B cell (primary cell): Measurements from ENCODE around the gene RPL34. TPM values are rescaled to one million over a fixed set of nuclear protein-coding genes. Genes with fewer than 3 reads are reported as not detected.

Experiments used
- ATAC-seq: fragments of 200-7000 bp; cut with Tn5 transposase; one replicate; pipeline ENCODE4 v1.10.0; 2021; ENCODE audit warnings: low read depth, mild to moderate bottlenecking, moderate number of reproducible peaks, moderate library complexity
- CTCF ChIA-PET: fragments of 350-600 bp; sonication (Branson Sonifier 250); formaldehyde crosslinking; loops from one replicate; lab custom pipeline; 2021; ENCODE audit warnings: antibody characterized with exemption, inconsistent platforms; lab: Charles Lee
- POLR2A ChIA-PET: fragments of 350-600 bp; sonication (Branson Sonifier 250); formaldehyde crosslinking; loops from one replicate; lab custom pipeline; 2021; ENCODE audit warnings: antibody characterized with exemption; lab: Charles Lee
- DNase-seq: peaks from one replicate; pipeline ENCODE4 v3.0.0; 2013
- H2AFZ ChIP-seq: 2 replicates; pipeline ENCODE4 v1.6.1; 2012; ENCODE audit warnings: mild to moderate bottlenecking, low read depth, low read length; ENCODE audit not compliant: insufficient read depth, poor library complexity, severe bottlenecking
- H3K27ac ChIP-seq, 2 donors: 1 replicate in 1 of 2; 2 replicates in 1 of 2; pipeline ENCODE4 v1.5.1; 2012 to 2013; ENCODE audit warnings: low read length in 2 of 2, mild to moderate bottlenecking in 2 of 2, moderate library complexity in 1 of 2
- H3K27me3 ChIP-seq, 4 experiments: fragments of 200-600 bp in 1 of 4; sonication (generic) in 1 of 4; replicated peaks in 1 of 4; 1 replicate in 2 of 4; 2 replicates in 2 of 4; pipeline versions ENCODE4 v1.6.1 to v1.7.0; 2013 to 2016; ENCODE audit warnings: low read length in 3 of 4, mild to moderate bottlenecking in 2 of 4, mixed read lengths in 1 of 4, moderate library complexity in 1 of 4; ENCODE audit not compliant: insufficient read depth in 4 of 4, control insufficient read depth in 3 of 4; ENCODE audit errors: control extremely low read depth in 1 of 4
- H3K36me3 ChIP-seq, 2 experiments: replicated peaks in 1 of 2; 1 replicate in 1 of 2; 2 replicates in 1 of 2; pipeline versions ENCODE4 v1.6.1 to v1.7.1; 2013; ENCODE audit warnings: low read length in 1 of 2; ENCODE audit not compliant: insufficient read depth in 2 of 2, control insufficient read depth in 1 of 2; ENCODE audit errors: control extremely low read depth in 1 of 2, extremely low read depth in 1 of 2
- H3K4me1 ChIP-seq, 2 donors: fragments of 200-600 bp in 1 of 2; sonication (generic) in 1 of 2; 1 replicate in 1 of 2; 2 replicates in 1 of 2; pipeline versions ENCODE4 v1.5.1 to v1.6.1; 2013 to 2017; ENCODE audit warnings: low read length in 2 of 2; ENCODE audit not compliant: control insufficient read depth in 2 of 2, insufficient read depth in 2 of 2
- H3K4me2 ChIP-seq: replicated peaks from 2 replicates; pipeline ENCODE3; 2012; ENCODE audit warnings: mild to moderate bottlenecking, low read depth, low read length; ENCODE audit not compliant: poor library complexity, severe bottlenecking
- H3K4me3 ChIP-seq, 5 experiments: fragments of 200-600 bp in 1 of 5; sonication (generic) in 1 of 5; 1 replicate in 3 of 5; 2 replicates in 2 of 5; pipeline versions ENCODE4 v1.5.1 to v1.7.0; 2011 to 2016; ENCODE audit warnings: low read length in 4 of 5, mild to moderate bottlenecking in 4 of 5, low read depth in 2 of 5, control low read depth in 1 of 5, moderate library complexity in 1 of 5; ENCODE audit not compliant: insufficient read depth in 1 of 5; ENCODE audit errors: control extremely low read depth in 1 of 5, extremely low read depth in 1 of 5
- H3K79me2 ChIP-seq: fragments of 200-600 bp; sonication (generic); one replicate; pipeline ENCODE4 v1.6.0; 2016; ENCODE audit warnings: low read length; ENCODE audit not compliant: control insufficient read depth, insufficient read depth
- H3K9ac ChIP-seq: fragments of 200-600 bp; sonication (generic); 2 replicates; pipeline ENCODE4 v1.6.1; 2017; ENCODE audit warnings: mild to moderate bottlenecking, low read length, moderate library complexity
- H3K9me3 ChIP-seq, 3 donors: one replicate each; pipeline versions ENCODE4 v1.6.1 to v1.7.1; 2013; ENCODE audit warnings: low read length in 2 of 3; ENCODE audit not compliant: control insufficient read depth in 2 of 3, insufficient read depth in 1 of 3; ENCODE audit errors: control extremely low read depth in 1 of 3
- H4K20me1 ChIP-seq: 2 replicates; pipeline ENCODE4 v1.6.0; 2012; ENCODE audit warnings: mild to moderate bottlenecking, low read length; ENCODE audit not compliant: insufficient read depth, control insufficient read depth, poor library complexity, severe bottlenecking
- H3K27ac Mint-ChIP-seq: one replicate; pipeline ENCODE4 v1.8.0; 2021; ENCODE audit warnings: mixed read lengths
- H3K27me3 Mint-ChIP-seq: one replicate; pipeline ENCODE4 v1.8.0; 2021; ENCODE audit warnings: mixed read lengths
- H3K4me1 Mint-ChIP-seq: one replicate; pipeline ENCODE4 v1.8.0; 2021; ENCODE audit warnings: mixed read lengths
- H3K4me3 Mint-ChIP-seq: one replicate; pipeline ENCODE4 v1.8.0; 2021; ENCODE audit warnings: mixed read lengths
- H3K9me3 Mint-ChIP-seq: one replicate; pipeline ENCODE4 v1.8.0; 2022; ENCODE audit warnings: mixed read lengths; ENCODE audit not compliant: insufficient read depth
- CTCF ChIP-seq: fragments of 200-600 bp; IDR thresholded peaks from one replicate; pipeline ENCODE4 v1.8.0; 2022; ENCODE audit warnings: antibody characterized with exemption, mild to moderate bottlenecking
- EZH2 ChIP-seq: IDR thresholded peaks from 2 replicates; pipeline ENCODE4 v1.6.1; 2012; ENCODE audit warnings: borderline replicate concordance, low read depth, mild to moderate bottlenecking, moderate library complexity, low read length; ENCODE audit not compliant: insufficient read depth, poor library complexity, severe bottlenecking
- WGBS: methylation state at CpG from one replicate; pipeline ENCODE4 v1.1.5; 2013; ENCODE audit warnings: missing lambda C conversion rate; ENCODE audit not compliant: insufficient coverage; 5-methylcytosine and 5-hydroxymethylcytosine counted together
- intact Hi-C: fragments of 100-400 bp; cut with micrococcal nuclease; formaldehyde crosslinking; loops from one replicate; pipeline ENCODE4 v1.10.0; 2022
- polyA plus RNA-seq: library from polyadenylated mRNA; depleted of rRNA; stranded (reverse); fragments of >200 nt; gene quantifications from 2 replicates; pipeline ENCODE4 v1.2.3, GENCODE V29; 2012
- total RNA-seq, 2 donors: library from RNA; stranded (reverse); fragments of 120-200 nt in 1 of 2; gene quantifications; 1 replicate in 1 of 2; 2 replicates in 1 of 2; pipeline versions ENCODE4 v1.2.3 to v1.2.4, GENCODE V29; 2013 to 2022

The RPL34 gene
- total and polyA plus RNA-seq, 2 donors (not counting 1 experiment from before 2014, with no cell fraction given), result 2,267 to 4,160 TPM

GRCh38 chr4:108644237-108644636 lies 23.9 kb downstream of the RPL34 start:
- no peak overlapping the region for H3K27ac ChIP-seq
- TF ChIP-seq CTCF, result no peak
- TF ChIP-seq EZH2, result no peak
- H3K27me3 ChIP-seq, result no peaks in the 10 kb centered on the region
- H3K9ac ChIP-seq, result no peak overlapping the region
- ChIA-PET CTCF (no interaction called here), POLR2A (no interaction called here)
- intact Hi-C loops, result no loop called here
- ATAC-seq, result no peak
- peaks cover under 1% of the 10 kb centered on the region for H3K4me1 Mint-ChIP-seq
- H4K20me1 ChIP-seq, result no peaks in the 10 kb centered on the region
- no peaks in the 10 kb centered on the region for H3K9me3 Mint-ChIP-seq
- H3K9me3 ChIP-seq, result no peaks in the 10 kb centered on the region
- no CpG with 5 or more reads among the region's 1 CpG for WGBS
- H3K27me3 Mint-ChIP-seq, result no peaks in the 10 kb centered on the region
- no peak for DNase-seq
- no peak overlapping the region for H3K4me3 Mint-ChIP-seq
- H3K79me2 ChIP-seq, result no peaks in the 10 kb centered on the region
- no peaks in the 10 kb centered on the region for H3K36me3 ChIP-seq
- H3K4me3 ChIP-seq, result no peak overlapping the region
- no peaks in the 10 kb centered on the region for H3K4me1 ChIP-seq
- H3K4me2 ChIP-seq, result no peak overlapping the region
- H3K27ac Mint-ChIP-seq, result no peak overlapping the region
- no peak overlapping the region for H2AFZ ChIP-seq

- Histone ChIP-seq H4K20me1 (no peaks in the 10 kb centered on the region), H2AFZ (no peak overlapping the region), H3K9ac (no peak overlapping the region), H3K27ac (no peak overlapping the region), H3K9me3 (no peaks in the 10 kb centered on the region), H3K36me3 (no peaks in the 10 kb centered on the region), H3K27me3 (no peaks in the 10 kb centered on the region), H3K79me2 (peaks cover 12% of the 10 kb centered on the region), H3K4me2 (no peak overlapping the region), H3K4me3 (no peak overlapping the region), H3K4me1 (peaks cover 9 to 15% of the 10 kb centered on the region in 2 donors)
- TF ChIP-seq CTCF (no peak), EZH2 (no peak)
- Mint-ChIP-seq H3K27me3 (no peaks in the 10 kb centered on the region), H3K9me3 (no peaks in the 10 kb centered on the region), H3K27ac (no peak overlapping the region), H3K4me1 (peaks cover 16% of the 10 kb centered on the region), H3K4me3 (no peak overlapping the region)
- ATAC-seq (no peak), DNase-seq (no peak)
- ChIA-PET CTCF (no interaction called here), POLR2A (no interaction called here)
- WGBS, result 93% methylated on average over 2 of the region's 3 CpGs
- intact Hi-C loops, result no loop called here
Observed at GRCh38 chr4:108646706-108647105, 26.3 kb downstream of the RPL34 start.
